HG03442 (cell line): ENCODE data around the gene C2CD2.

Experiments
- ATAC-seq: cut with Tn5 transposase; IDR thresholded peaks from one replicate; pipeline ENCODE4 v1.9.1; 2021; ENCODE audit warnings: mild to moderate bottlenecking, moderate library complexity; ENCODE audit not compliant: unreplicated experiment

The C2CD2 gene

GRCh38 chr21:41914965-41915364 is 38.9 kb downstream of the C2CD2 start:
- no peak for ATAC-seq

GRCh38 chr21:41914358-41914757 is 39.5 kb downstream of the C2CD2 start:
- ATAC-seq = no peak

GRCh38 chr21:41913230-41913629 is 40.6 kb downstream of the C2CD2 start:
- no peak for ATAC-seq

GRCh38 chr21:41908829-41909228 is 45.0 kb downstream of the C2CD2 start:
- ATAC-seq = no peak

GRCh38 chr21:41907496-41908258 is 46.1 kb downstream of the C2CD2 start:
- no peak for ATAC-seq

- no peak for ATAC-seq
Measured at GRCh38 chr21:41906770-41907169, 47.0 kb downstream of the C2CD2 start.

- no peak for ATAC-seq
Measured at GRCh38 chr21:41903559-41904351, 50.1 kb downstream of the C2CD2 start.

GRCh38 chr21:41902946-41903345 is 50.9 kb downstream of the C2CD2 start:
- no peak for ATAC-seq

GRCh38 chr21:41901782-41902181 is 52.0 kb downstream of the C2CD2 start:
- no peak for ATAC-seq

- no peak for ATAC-seq
Measured at GRCh38 chr21:41901099-41901498, 52.7 kb downstream of the C2CD2 start.

- no peak for ATAC-seq
Measured at GRCh38 chr21:41900401-41900800, 53.4 kb downstream of the C2CD2 start.

- ATAC-seq = no peak
Measured at GRCh38 chr21:41899426-41900202, 54.2 kb downstream of the C2CD2 start.

- ATAC-seq = no peak
Measured at GRCh38 chr21:41898998-41899397, 54.8 kb downstream of the C2CD2 start.

GRCh38 chr21:41897700-41898099 is 56.1 kb downstream of the C2CD2 start:
- ATAC-seq = no peak

- no peak for ATAC-seq
Measured at GRCh38 chr21:41897047-41897669, 56.7 kb downstream of the C2CD2 start.

- ATAC-seq = no peak
Measured at GRCh38 chr21:41895643-41896493, 58.0 kb downstream of the C2CD2 start.

GRCh38 chr21:41894922-41895557 is 58.8 kb downstream of the C2CD2 start:
- ATAC-seq = no peak

- no peak for ATAC-seq
Measured at GRCh38 chr21:41894511-41894910, 59.3 kb downstream of the C2CD2 start.

GRCh38 chr21:41892726-41893125 is 61.1 kb downstream of the C2CD2 start:
- no peak for ATAC-seq

- no peak for ATAC-seq
Measured at GRCh38 chr21:41891132-41891531, 62.7 kb downstream of the C2CD2 start.
